Skeletal muscle tissue (tissue), 4 donors: ENCODE data around the gene SLC9A7. TPM values are rescaled to one million over a fixed set of nuclear protein-coding genes. Genes with fewer than 3 reads are reported as not detected.

ENCODE experiments used
- H3K27ac ChIP-seq: one replicate; pipeline ENCODE4 v1.7.0; 2013; ENCODE audit warnings: mild to moderate bottlenecking, low read depth, low read length, inconsistent platforms
- H3K27me3 ChIP-seq, 3 donors: one replicate each; pipeline ENCODE4 v1.7.0; 2013; ENCODE audit warnings: low read length in 3 of 3; ENCODE audit not compliant: control insufficient read depth in 3 of 3, insufficient read depth in 3 of 3
- H3K36me3 ChIP-seq, 3 donors: one replicate each; pipeline ENCODE4 v1.7.0; 2013; ENCODE audit warnings: low read length in 3 of 3; ENCODE audit not compliant: control insufficient read depth in 3 of 3, insufficient read depth in 3 of 3
- H3K4me1 ChIP-seq, 3 donors: one replicate each; pipeline ENCODE4 v1.7.0; 2013; ENCODE audit warnings: low read length in 3 of 3, mild to moderate bottlenecking in 3 of 3; ENCODE audit not compliant: control insufficient read depth in 3 of 3, insufficient read depth in 3 of 3
- H3K4me3 ChIP-seq, 3 donors: one replicate each; pipeline ENCODE4 v1.7.0; 2013; ENCODE audit warnings: low read length in 3 of 3
- H3K9ac ChIP-seq, 3 donors: one replicate each; pipeline ENCODE4 v1.7.0; 2013; ENCODE audit warnings: low read length in 3 of 3, mild to moderate bottlenecking in 3 of 3, moderate library complexity in 2 of 3, low read depth in 1 of 3
- H3K9me3 ChIP-seq, 3 donors: one replicate each; pipeline ENCODE4 v1.7.0; 2013; ENCODE audit warnings: low read length in 3 of 3; ENCODE audit not compliant: control insufficient read depth in 3 of 3
- total RNA-seq: library from RNA; depleted of rRNA; stranded (reverse); fragments of >200 nt; gene quantifications from one replicate; pipeline ENCODE4 v1.2.3, GENCODE V29; 2014
- donor health status: Osteomylitis.

The SLC9A7 gene
- total RNA-seq, 1 donor from 2014 or later: 13.0 TPM

DNA sequence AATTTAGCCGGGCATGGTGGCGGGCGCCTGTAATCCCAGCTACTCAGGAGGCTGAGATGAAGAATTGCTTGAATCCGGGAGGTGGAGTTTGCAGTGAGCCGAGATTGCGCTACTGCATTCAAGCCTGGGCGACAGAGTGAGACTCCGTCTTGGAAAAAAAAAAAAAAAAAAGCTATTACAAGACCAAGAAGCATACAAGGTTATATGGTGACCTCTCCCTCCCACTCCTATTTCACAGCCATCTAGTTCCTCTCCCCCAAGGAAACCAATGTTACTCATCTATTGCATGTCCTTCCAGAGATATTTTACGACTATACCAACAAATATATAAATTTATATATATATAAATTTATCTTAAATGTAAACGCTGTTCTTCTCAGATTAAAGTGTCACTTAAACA is 3.2 kb downstream of the SLC9A7 start:
- Histone ChIP-seq H3K27ac (no peak overlapping the region), H3K9ac (no peak overlapping the region), H3K36me3 (no peaks in the 10 kb centered on the region), H3K27me3 (no peaks in the 10 kb centered on the region), H3K4me3 (no peak overlapping the region), H3K9me3 (no peaks in the 10 kb centered on the region), H3K4me1 (peaks cover 0 to 6% (median 4%) of the 10 kb centered on the region in 3 donors)

DNA sequence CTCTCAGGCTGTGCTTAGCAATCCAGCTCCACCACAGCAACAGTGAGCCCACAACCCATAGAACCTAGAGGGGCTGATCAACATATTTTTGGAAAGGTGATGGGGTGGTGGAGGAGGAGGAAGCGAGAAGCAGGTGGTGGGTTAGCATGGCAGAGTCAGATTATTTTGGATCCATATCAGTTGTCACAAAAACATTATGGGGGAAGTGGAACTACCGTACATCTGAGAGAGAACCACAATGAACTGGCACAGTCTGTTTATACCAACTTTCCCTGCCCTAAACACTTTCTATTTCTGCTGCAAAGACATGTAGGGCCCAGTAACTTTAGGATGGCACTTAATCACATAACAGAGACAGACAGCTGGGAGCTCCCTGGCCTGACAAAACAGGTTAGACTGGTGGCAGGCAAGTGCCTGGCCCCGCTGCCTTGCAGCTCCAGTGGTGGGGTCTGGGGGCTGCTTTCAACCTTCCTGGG is 4.3 kb downstream of the SLC9A7 start:
- peaks cover 0 to 6% (median 4%) of the 10 kb centered on the region in 3 donors for H3K4me1 ChIP-seq
- no peaks in the 10 kb centered on the region for H3K36me3 ChIP-seq

DNA sequence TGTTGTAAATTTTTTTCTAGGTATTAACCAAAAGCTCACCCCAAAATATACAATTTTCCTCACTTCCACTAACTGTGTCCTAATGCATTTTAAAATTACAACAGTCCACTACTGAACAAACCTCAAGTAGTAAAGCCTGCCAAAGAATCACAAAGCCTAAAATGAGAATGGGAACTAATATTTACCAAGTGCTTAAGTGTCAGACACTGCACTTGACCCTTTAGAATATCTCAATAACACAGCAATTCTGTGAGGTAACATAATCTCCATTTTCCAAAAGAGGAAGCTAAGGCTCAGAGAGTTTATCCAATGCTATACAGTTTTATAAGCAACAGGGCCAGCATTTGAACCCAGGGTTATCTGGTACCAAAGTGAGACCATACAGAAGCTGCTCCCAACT is 4.9 kb downstream of the SLC9A7 start:
- no peaks in the 10 kb centered on the region for H3K27me3 ChIP-seq
- H3K4me1 ChIP-seq: peaks cover 0 to 3% (median 0%) of the 10 kb centered on the region in 3 donors
- H3K36me3 ChIP-seq: no peaks in the 10 kb centered on the region
- H3K27ac ChIP-seq: no peak overlapping the region
- H3K4me3 ChIP-seq: no peak overlapping the region
- no peaks in the 10 kb centered on the region for H3K9me3 ChIP-seq
- no peak overlapping the region for H3K9ac ChIP-seq

More for the DNA sequence above, 4.3 kb downstream of the SLC9A7 start:
- no peak overlapping the region for H3K27ac ChIP-seq
- no peaks in the 10 kb centered on the region for H3K9me3 ChIP-seq
- no peak overlapping the region for H3K4me3 ChIP-seq
- no peaks in the 10 kb centered on the region for H3K27me3 ChIP-seq
- H3K9ac ChIP-seq: no peak overlapping the region

DNA sequence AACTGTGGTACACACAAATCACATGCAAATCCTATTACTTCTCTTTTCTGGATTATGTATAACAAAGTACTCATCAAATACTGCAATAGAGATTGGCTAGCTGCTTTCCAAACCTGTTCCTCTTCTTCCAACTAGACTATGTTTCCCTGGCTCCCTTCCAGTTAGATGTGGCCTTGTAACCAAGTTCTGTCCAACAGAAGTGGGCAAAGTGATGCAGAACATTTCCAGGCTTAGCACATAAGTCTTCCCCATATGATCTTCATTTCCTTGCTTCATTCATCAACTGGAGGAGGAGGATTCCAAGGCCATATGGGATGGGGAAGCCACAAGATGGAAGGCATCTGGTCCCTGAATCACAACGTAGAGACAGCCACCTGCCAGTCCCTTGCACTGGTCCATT is 8.0 kb downstream of the SLC9A7 start:
- Histone ChIP-seq H3K9me3 (no peaks in the 10 kb centered on the region), H3K27ac (no peak overlapping the region), H3K4me1 (no peaks in the 10 kb centered on the region), H3K4me3 (no peak overlapping the region), H3K36me3 (no peaks in the 10 kb centered on the region), H3K27me3 (no peaks in the 10 kb centered on the region), H3K9ac (no peak overlapping the region)

DNA sequence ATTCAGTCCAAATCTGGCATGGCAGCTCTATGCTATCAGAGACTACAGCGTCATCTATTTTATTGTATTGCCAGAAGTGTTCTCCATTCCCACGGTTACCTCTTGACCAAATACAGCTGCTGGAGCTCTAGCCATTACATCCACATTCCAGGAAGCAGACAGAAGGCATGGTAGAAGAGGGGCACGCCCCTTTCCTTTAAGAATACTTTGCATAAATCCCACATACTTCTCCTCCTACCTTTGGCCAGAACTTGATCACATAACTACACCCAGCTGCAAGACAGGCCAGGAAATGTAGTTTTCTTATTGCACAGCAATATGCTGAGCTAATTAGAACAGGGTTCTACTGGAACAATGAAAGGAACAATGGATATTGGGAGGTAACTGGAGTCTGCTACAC is 14.9 kb downstream of the SLC9A7 start:
- no peaks in the 10 kb centered on the region for H3K27me3 ChIP-seq
- H3K36me3 ChIP-seq: no peaks in the 10 kb centered on the region
- H3K4me1 ChIP-seq: no peaks in the 10 kb centered on the region
- no peak overlapping the region for H3K27ac ChIP-seq
- no peaks in the 10 kb centered on the region for H3K9me3 ChIP-seq
- no peak overlapping the region for H3K4me3 ChIP-seq
- H3K9ac ChIP-seq: no peak overlapping the region

DNA sequence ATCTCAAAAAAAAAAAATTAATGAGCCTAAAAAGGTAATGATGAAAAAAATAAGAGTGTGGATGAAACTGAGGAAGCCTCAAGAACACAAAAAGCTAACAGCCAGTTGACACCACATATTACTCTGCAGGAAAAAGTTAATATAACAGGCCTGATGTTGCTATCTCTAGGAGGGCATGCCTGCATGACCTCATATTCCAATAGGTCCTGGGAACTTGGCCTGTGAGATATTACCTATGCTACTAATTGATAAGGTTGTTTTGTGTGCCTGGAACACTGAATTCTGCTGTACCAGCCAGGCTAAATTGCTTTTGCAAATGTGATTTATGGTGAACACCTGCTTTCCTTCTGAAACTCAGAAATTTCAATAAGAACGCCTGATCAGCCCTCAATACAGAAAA is 15.9 kb downstream of the SLC9A7 start:
- Histone ChIP-seq H3K27ac (no peak overlapping the region), H3K4me1 (no peaks in the 10 kb centered on the region), H3K9ac (no peak overlapping the region), H3K27me3 (no peaks in the 10 kb centered on the region), H3K36me3 (no peaks in the 10 kb centered on the region), H3K4me3 (no peak overlapping the region), H3K9me3 (no peaks in the 10 kb centered on the region)

DNA sequence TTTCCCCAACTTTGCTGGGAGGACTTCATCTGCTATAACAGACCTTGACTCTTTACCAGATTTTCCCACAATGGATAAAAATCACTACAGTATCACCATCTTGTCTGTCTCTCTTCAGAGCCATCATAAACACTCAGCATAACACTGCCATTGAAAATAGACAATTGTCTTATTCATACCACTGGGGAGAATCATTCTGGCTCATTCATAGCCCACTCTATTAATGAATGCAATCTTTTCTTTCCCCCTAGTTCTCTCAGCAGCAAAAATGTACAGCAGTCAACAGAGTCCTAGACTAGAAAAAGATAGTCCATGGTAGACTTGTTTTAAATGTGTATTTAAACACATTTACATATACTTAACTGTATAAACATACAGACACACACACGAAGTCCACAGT is 19.2 kb downstream of the SLC9A7 start:
- Histone ChIP-seq H3K27me3 (no peaks in the 10 kb centered on the region), H3K36me3 (no peaks in the 10 kb centered on the region), H3K9ac (no peak overlapping the region), H3K4me1 (no peaks in the 10 kb centered on the region), H3K27ac (no peak overlapping the region), H3K4me3 (no peak overlapping the region), H3K9me3 (peaks cover 0 to 3% (median 2%) of the 10 kb centered on the region in 3 donors)

DNA sequence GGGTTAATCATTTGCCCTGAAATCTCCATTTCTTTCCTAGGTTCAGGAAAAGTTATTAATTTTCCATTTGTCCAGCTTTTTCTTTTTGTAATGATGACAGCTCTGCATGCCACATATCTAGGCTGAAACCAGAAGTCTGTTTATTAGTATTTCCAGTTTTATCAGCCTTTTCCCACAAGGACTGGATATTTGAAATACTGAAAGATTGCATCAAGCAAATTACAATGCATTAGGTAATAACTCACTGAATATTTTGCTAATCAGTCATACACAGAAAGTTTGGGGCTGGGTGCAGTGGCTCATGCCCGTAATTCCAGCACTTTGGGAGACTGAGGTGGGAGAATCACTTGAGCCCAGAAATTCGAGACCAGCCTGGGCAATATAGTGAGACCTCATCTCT is 21.5 kb downstream of the SLC9A7 start:
- Histone ChIP-seq H3K36me3 (no peaks in the 10 kb centered on the region), H3K9ac (no peak overlapping the region), H3K27me3 (no peaks in the 10 kb centered on the region), H3K9me3 (peaks cover 0 to 3% (median 2%) of the 10 kb centered on the region in 3 donors), H3K4me3 (no peak overlapping the region), H3K27ac (no peak overlapping the region), H3K4me1 (no peaks in the 10 kb centered on the region)

DNA sequence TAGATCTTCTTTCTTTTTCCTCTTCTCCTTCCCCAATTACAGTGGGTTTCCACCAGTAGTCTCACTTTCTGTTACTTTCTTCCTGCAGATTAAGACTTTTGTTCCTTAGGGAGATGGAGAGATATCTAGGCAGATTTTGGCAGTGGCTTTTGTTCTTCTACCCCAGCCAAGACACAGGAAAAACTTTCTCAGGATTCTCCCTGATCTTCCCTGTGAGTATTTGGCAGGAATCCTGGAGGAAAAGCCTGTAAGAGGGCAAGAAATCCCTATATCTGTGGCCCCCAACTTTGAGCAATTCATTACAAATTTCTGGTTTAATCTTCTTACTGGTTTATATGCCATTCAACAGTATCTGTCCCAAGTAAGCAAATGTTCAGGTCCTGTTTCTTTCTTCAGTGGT is 21.9 kb downstream of the SLC9A7 start:
- H3K4me1 ChIP-seq: no peaks in the 10 kb centered on the region
- H3K9me3 ChIP-seq: peaks cover 0 to 3% (median 2%) of the 10 kb centered on the region in 3 donors
- no peak overlapping the region for H3K4me3 ChIP-seq
- H3K9ac ChIP-seq: no peak overlapping the region
- no peaks in the 10 kb centered on the region for H3K36me3 ChIP-seq
- no peak overlapping the region for H3K27ac ChIP-seq
- no peaks in the 10 kb centered on the region for H3K27me3 ChIP-seq

DNA sequence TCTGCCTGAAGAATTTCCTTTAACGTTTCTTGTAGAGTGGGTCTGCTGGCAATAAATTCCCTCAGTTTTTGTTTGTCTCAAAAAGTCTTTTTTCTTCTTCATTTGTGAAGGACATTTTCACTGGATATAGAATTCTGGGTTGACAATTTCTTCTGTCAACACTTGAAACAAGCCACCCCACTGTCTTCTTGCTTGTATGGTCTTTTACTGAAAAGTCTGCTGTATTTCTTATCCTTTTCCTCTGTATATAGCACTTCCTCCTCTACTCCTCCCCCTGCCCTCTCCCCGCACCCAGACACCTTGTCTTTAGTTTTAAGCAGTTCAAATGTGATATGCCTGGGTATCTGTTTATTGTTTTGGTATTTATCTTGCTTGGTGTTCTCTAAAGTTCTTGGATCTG is 23.3 kb downstream of the SLC9A7 start:
- no peaks in the 10 kb centered on the region for H3K36me3 ChIP-seq
- H3K4me1 ChIP-seq: no peaks in the 10 kb centered on the region
- peaks cover 0 to 3% (median 2%) of the 10 kb centered on the region in 3 donors for H3K9me3 ChIP-seq
- H3K9ac ChIP-seq: no peak overlapping the region
- no peak overlapping the region for H3K4me3 ChIP-seq
- no peak overlapping the region for H3K27ac ChIP-seq
- no peaks in the 10 kb centered on the region for H3K27me3 ChIP-seq

DNA sequence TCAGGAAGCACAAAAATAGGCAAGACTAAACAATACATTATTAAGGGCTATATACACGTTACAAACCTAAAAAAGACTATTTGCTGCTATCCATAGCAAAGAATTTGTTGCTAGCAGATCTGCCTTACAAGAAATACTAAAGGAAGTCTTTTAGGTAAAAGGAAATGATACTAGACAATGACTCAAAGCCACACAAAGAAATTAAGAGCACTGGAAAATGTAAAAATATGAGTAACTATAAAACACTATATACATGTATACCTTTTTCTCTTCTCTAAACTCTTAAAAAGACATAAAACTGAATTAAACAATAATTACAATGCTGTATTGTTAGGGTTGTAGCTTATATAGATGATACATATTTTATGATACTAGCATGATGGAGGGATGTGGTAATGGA is 25.7 kb downstream of the SLC9A7 start:
- H3K9ac ChIP-seq: no peak overlapping the region
- no peaks in the 10 kb centered on the region for H3K4me1 ChIP-seq
- no peaks in the 10 kb centered on the region for H3K36me3 ChIP-seq
- no peak overlapping the region for H3K4me3 ChIP-seq
- H3K9me3 ChIP-seq: peaks cover 0 to 3% (median 2%) of the 10 kb centered on the region in 3 donors
- no peaks in the 10 kb centered on the region for H3K27me3 ChIP-seq
- no peak overlapping the region for H3K27ac ChIP-seq
